Hematopoietic multipotent progenitor cell treated with erythropoietin and hydrocortisone succinate and interleukin-3 and kit ligand, for 8 days (in vitro differentiated cells): ENCODE results near the gene SETMAR.
"Not testable (repeated sequence)": the region's sequence is repeated elsewhere in the genome, so short reads cannot be mapped to it uniquely, and the experiment has no call there.

ENCODE experiments used
- DNase-seq: peaks from one replicate; pipeline ENCODE4 v3.0.0-alpha.2; 2015

SETMAR gene

DNA sequence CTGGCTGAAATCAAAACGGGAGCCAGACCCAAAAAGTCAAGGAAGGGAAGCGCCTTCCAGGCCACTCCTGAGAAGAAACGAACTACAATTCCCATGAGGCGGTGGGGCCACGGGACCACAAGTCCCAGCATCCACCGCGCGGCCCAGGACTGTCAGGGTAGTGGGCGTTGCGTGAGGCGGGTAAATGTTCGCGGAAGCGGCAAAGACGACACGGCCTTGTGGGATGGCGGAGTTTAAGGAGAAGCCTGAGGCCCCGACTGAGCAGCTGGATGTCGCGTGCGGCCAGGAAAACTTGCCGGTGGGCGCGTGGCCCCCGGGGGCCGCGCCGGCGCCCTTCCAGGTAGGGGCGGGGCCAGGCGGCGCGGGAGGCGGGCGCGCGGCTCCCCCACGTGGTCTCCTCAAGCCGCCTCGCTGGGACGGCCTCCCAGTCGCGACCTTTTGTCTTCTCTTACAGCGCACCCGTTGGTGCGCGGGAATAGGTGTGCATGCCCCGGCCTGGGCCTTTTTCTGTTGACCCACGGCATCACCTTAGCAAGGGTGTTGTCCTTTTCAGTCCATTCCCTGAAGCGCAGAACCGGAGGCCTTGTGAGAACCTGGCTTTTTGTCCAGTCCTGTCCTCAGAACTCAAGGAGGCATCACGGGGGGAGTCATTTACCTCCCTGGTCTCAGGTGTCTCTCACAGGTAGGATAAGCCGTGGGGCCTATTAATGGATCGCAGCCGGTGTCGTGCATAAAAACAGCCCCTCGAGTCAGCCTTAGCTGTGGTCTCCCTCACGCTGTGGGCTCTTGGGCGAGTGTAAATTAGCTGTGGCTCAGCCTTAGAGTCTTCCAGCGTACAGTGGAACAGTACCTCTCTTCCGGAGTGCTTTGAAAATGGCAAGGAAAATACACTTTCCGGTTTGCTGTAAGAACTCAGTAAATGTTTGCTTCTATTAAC is at the start of gene SETMAR:
SETMAR (plus strand) TSS at position 183 of the 937 bp plus-strand sequence; CDS start at position 185, 2 bp downstream.
- DNase-seq = peak; percentile 92

DNA sequence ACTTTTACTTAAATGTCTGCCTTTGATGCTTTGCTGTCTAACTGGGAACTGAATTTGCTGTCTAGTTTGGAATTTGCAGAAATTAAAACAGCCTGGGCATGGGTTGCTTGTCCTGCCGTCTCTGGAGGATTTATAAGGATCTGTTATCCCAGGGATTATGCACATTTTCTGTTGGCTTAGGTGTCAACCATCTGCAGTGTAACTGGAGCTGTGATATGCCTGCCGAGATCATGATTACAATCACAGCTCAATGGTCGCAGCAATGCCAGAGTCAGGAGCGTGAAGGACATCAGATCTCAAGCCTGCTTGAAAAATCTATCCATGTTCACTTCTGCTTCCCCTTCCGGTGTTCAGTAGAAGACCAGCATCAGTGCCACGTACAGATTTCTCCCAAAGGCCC is 41.8 kb upstream of the SETMAR start:
- no peak for DNase-seq

DNA sequence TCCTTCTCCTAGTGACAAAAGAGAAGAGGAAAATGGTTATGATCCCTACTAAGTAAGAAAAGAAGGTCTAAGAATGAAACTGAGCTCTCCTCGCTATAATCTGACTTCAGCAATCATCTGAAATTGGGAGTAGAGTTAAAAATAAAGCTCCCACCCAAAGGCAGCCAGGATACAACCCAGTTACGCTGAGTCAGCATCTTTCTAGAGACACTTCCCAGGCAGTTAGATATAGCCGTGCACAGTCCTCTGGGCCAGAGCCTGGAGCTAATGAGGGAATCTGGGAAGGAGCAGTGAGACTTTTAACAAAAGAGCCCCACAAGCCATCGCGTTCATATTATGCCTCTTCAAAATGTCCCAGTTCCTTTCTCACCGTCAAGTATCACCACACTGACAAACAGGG is 39.1 kb upstream of the SETMAR start:
- DNase-seq = no peak

DNA sequence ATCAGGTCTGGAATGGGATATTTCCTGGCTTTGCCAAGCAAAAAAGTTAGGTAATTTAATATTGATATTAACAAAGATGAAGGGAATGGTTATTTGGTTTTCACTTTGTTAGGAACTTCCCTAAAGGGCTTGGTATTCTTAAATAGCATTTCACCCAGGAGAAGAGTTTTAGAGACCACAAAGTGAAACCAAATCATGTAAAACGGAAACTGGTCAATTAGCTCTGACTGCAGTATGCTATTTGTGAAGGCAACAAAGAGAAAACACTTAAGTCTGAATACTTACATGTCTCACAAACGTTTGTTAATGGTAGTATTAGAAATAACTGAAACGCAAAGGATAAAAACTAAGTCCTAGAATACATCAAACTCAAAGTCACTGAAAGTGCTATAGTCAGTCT is 32.4 kb upstream of the SETMAR start:
- no peak for DNase-seq

DNA sequence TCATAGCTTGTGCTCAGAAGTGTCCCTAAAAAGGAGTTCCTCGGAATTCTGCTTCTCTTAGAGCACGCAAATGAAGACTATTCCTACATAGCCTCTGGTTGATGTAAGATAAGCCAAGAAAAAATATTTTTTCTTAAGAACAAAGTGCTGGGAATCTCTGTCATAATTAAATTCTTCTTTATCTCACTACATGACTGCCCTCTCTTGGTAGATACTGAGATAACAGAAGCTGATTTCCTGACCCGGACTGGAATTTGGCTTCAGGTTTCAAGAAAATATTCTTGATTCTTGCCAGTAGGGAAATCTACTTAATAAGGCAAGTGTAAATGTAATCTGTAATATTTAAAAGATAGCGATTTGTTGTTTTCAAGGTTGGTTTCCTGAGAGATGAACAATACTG is 31.3 kb upstream of the SETMAR start:
- DNase-seq = peak; percentile 57

DNA sequence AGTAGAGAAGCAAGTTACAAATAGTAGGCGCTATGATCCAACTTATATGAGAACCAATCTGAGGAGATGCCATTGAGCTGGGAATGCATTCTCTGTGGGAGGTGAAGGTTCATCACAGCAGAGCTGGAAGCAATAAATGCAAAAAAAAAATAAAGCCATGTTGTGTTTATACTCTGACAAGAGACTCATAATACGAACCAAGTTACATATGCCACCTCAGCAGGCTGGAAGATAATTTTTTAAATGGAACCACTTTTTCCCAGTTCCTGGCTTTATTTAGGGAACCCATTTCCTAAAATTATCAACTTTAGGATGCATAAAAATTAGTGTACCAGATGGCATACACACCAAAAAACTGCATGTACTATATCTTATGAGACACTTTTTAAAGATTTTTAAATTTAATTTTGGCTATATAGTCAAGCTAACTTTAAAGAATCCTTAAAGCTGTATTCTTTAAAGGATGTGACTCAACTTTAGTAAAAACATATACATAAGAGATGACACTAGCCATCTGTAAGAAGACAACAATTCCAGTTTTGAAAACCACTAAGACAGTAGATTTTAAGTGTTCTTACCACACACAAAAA is 23.6 kb upstream of the SETMAR start:
- DNase-seq = no peak

DNA sequence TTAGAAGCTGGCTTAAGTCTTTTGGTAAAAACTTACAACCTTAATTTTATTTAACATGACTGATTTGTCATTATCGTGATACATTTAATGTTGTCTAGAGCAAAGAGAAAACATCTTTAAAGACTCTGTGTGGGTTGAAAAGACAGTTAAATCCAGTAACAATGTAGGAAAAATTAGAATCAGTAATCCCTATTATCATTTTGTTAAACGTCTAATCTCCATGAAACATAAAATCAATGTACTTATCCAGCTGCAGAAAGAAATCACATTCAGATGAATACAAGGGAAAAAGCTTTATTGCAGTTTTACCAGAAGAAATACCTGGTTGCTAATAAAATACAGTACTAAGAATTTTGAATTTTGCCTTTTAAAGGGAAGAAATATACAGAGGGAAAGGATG is 21.2 kb upstream of the SETMAR start:
- DNase-seq = no peak

DNA sequence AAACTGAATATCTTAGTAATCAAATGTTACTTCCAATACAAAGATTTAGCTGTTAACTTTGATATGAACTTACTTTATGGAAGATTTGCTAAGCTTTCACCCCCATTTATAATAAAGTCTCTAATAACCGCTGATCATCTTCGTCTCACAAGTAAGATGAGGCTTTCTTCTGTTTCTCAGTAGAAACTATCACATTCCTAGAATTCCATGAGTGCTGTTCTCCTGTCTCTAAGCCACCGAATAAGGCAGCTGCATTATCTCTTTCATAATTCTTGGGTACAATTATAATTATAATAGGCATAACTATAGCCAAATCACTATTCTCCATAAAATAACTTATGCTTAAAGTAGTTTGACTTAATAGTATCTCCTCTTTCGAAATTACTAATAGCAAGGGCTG is 18.3 kb upstream of the SETMAR start:
- no peak for DNase-seq

DNA sequence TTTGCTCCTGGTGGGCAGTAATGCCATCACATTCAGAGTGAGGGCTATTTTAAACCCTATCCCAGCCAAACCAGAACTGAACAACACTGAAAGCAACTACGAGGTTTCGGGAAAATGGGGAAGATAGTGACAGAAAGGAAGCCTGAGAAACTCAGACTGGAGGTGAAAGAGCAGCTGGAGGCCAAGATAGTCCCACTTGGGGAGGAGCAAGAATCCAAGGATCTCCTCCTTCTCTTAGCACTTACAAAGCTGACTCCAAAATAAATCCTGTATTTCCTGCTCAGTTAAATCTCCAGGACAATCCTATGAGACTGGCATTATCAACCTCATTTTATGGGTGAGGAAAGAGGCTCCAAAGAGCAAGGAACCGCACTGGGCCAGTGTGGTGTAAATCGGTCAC is 14.1 kb upstream of the SETMAR start:
- no peak for DNase-seq

DNA sequence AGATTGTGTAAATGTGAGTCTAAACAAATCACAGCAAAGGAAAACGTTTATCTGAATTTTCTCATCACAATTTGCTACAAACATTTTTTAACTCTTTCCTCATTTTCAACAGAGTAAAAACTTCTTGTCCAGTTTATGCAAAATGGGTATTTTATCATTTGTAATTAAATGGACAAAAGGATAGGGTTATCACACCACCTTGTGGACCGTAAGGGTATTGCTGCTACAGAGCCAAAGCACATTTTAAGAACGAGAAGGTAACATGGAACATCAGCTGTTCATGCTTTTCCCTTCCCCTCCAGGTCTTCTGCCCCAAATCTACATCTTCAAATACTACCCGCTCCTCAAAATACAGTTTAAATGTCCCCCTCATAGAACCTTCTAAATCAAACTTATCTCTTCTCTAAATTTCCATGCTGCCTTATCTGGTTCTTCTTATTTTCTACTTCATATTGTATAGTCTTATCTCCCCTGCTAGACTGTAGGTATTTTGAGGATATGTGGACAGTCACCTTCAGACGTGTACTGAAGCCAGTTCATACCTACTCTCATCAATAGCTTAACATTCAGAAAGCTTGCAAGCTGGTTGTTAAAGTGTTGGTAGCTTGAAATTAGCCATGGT is 12.8 kb upstream of the SETMAR start:
- peak; percentile 67 for DNase-seq

DNA sequence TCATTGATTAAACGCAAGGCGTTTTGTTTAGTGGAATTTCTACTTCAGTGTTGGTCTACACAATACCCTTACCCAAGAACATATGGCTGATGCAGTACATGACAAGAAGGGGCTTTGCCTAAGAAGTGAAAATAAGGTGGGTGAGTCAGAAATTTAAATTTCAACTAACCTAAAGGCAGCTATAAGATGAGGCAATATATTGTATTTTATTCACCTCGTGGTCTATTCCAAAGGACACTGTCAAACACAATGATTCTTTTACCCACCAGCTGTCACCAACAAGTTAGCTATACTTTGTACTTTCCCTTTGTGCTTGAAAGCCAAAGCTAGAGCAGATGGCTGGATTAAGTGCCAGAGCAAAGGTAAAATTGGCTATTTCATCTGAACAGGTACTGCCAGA is 10.9 kb upstream of the SETMAR start:
- no peak for DNase-seq

DNA sequence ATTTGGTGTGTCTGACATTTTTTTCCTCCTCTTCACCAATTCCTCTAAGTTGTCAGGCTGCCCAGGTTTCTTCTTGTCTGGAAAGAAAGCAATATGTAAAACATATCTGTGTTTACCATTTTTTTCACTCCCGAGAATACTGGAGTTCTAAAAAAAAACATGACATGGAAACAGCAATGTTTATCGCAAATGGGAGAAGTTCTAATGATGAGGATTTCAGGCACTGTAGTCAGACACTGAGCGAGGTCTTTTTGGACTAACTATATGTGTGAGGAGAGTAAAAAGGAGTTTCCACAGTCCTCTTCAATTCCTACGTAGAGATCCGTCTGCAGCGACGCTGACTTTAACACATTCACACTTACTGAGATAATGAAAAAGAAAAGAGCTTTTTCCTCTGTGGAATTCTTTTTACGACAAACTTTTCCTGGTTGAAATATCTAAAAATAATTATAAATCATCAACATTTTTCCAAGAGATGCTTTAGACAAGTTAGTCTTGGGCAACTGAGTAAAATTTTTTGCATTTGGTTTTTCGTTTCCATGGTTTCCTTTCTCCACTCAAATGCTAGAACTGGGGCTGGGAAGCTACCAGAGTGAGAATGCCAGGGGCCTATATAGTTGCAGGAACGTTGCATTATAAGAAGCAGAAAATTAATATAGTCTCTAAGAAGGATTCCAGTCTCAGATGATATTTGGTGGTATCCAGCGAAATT is 8.4 kb upstream of the SETMAR start:
- no peak for DNase-seq

DNA sequence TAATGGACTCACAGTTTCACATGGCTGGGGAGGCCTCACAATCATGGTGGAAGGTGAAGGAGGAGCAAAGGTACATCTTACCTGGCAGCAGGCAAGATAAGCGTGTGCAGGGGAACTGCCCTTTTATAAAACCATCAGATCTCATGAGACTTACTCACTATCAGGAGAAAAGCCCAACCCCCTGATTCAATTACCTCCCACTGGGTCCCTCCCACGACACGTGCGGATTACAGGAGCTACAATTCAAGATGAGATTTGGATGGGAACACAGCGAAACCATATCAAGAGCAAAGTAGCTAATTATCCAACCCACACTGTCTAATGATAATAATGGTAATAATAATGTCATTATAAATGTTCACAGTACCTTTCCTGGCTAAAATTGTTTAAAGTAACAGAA is 6.7 kb upstream of the SETMAR start:
- not testable (repeated sequence) for DNase-seq

DNA sequence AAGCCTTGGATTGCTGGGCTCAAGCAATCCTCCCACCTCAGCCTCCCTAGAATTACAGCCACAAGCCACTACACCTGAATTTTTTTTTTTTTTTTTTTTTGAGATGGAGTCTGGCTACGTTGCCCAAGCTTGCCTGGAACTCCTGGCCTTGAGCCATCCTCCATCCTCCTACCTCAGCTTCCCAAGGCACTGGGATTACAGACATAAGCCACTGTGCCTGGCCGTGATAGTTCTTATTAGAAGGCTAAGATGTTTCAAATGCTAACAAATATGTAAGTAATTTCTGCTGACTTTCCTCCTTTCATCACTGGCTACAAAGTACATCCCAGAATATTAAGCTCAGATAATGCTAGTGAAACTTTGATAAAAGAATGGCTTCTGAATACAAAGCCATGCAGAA is 5.7 kb upstream of the SETMAR start:
- no peak for DNase-seq

DNA sequence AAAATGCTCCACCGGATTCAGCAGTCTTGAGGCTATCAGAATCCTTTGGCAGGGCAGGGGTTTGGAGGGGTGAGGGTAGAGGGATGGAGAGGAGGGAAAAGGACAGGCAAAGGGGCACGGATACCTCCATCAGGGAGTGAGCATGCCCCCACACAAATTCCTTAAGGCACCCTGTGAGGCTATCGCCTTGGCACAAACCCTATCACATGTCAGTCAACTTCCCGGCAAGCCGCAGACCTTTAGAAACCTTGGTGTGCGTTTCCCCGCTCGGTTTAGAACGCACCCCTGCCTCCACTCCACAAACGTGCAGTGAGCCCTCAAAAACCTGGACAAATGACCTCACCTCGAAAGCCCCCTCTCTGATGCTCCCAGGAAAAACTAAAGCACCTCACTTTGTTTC is 422 bp upstream of the SETMAR start:
- no peak for DNase-seq

DNA sequence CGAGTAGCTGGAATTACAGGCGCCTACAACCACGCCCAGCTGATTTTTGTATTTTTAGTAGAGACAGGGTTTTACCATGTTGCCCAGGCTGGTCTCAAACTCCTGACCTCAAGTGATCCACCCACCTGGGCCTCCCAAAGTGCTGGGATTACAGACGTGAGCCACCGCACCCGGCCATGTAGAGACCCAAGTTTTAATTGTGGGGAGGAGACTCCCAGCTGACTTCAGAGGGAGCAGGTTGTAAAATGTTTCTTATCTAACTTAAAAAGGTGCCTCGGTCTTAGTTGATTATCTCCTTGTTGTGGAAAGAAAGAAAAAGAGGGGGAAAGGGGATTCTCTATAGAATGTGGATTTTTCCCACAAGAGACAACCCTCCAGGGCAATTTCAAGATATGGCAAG is 2.0 kb downstream of the SETMAR start:
- DNase-seq = not testable (repeated sequence)

DNA sequence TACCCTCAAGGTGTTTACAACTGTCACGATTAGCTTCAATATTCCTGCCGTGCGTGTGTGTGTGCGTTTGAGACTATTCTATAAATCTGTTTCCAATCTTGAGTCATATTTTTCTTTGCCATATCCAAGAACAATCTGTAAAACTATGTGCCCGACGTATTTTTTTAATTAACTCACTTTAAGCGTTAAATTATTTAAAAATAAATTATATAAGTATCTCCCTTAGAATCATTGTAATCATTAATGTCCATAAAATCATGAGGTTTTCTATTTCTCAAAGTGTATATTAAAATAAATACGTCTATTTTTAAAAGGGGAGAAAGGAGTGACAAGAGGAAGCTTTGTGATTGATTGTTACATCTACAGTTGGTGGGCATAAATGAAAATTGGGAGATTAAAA is 2.9 kb downstream of the SETMAR start:
- no peak for DNase-seq

DNA sequence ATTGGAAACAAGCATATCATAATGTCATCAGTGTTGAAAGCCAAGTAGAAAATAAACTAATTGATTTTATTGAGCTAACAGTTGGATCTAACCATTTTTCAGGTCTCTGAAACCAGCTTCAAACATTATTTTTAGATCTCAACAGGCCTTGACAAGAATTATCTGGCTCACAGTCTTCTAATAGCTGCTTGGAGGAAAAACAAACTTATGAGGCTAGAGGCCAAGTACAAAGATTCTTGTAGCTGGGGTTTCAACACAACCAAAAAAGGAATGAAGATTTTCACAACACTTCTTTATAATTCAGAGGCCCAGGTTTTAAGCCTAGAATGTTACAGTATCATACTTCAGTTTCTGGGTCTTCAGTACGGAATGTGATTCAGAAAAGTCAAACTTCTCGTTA is 3.7 kb downstream of the SETMAR start:
- no peak for DNase-seq

DNA sequence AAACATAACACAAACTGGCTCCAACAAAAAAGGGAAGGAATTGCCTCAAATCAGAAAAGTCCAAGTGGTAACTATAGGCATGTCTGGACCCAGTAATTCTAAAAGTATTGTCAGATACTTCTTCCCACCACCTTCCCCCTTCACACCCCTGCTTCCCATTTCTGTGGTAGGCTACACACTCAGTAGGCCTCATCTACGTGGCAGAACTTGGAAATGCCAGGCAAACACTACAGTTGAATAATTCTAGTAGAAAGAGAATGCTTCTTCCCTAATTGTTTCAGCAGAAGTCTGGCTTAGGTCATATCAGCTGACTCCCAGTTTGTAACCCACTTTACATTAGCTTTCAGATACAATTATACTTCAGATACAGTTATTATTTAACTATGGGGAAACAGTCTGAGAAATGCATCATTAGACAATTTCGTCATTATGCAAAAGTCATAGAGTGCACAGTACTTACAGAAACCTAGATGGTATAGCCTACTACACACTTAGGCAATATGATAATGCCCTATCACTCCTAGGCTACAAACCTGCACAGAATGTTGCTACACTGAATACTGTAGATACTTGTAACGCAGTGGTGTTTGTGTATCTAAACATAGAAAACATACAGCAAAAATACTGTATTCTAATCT is 6.4 kb downstream of the SETMAR start:
- no peak for DNase-seq

DNA sequence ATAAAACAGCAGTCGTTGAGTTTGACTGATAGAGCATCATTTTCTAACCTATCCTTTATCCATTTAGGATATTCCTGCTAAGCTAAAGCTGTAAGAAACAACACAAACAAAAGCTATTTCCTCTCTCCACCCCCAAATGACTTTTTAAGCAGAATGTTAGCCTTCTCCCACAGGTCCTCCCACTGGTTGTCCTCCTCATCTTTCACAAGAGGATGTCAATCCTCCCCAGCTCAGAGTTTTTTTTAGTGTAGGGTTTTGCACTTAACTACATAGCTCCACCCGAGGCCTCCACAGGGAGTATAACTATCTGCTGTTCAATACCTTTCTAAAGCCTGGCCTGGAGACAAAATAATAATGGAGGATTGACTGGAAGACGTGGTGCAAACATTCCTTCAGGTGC is 7.8 kb downstream of the SETMAR start:
- no peak for DNase-seq

DNA sequence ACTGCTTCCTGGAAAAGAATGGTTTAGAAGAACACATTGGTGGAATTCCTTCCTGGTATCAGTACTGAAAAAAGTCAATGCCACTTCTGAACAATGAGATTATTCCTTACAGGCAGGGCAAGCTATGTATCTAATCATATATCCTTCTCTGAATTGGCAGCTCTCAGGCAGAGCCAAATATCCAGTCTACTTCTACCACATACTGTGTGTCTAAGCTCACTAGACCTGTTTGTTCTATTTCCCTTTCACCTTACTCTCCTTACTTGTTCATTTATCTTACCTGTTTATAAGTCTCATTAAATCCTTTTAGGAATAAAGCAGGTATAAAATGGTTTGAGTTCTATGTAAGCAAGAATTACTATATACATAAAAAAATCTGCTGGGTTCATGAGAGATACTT is 8.3 kb downstream of the SETMAR start:
- no peak for DNase-seq

DNA sequence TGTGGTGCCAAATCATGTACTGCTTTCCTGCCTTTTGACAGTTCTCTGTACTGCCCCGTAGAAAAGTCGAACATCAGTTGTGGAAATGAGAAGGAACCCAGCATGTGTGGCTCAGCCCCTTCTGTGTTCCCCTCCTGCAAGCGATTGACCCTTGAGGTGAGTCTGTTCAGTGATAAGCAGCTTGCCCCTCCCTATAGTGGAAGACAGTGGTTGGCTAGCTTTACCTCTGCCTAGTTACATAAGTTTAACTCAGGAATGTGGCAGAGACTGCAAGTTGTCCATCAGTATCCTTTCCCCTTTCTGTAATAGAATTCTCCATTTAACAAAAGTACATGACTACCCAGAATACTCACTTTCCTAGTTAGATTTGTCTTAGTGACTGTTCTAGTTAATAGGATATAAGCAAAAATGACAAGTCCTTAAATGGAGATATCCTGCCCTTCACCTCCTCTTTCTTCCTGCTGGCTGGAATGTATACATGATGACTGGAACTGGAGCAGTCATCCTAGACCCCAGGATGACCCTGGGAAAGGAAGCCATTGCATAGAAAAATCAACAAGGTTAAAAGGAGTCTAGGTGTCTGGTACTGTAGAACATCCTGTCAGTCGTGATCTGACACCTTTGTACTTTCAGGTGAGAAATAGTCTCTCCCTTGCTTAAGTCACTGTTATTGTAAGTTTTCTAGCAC is 10.6 kb downstream of the SETMAR start:
- DNase-seq = no peak
